ENCODE data around the gene RARB.

RARB gene

DNA sequence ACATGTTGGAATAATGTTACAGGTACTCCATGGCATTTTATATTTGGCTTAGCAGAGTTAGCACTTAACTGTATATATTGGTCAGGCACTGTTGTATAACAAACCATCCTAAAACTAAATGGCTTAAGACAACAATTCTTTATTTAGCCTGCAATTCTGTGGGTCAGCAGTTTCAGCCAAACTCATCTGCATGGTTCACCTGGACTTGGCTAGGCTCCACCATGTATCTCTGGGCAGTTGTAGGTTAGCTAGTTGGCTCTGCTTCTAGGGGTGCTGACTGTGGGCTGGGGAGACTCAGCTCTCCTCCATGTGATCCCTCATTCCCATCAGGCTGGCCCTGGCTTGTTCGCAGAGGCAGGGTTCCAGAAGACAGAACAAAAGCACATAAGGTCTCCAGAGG is 34.4 kb downstream of the RARB start:
- Histone ChIP-seq H3K27ac (replicated peaks) (no peak overlapping the region), H3K27me3 (ENCODE audit: insufficient read depth, poor library complexity, severe bottlenecking) (peaks cover 6% of the 10 kb centered on the region), H3K4me3 (replicated peaks; ENCODE audit: insufficient read depth, low read length) (no peak overlapping the region)
- no peak for TF ChIP-seq GABPA (IDR thresholded peaks at IDR 0.05; ENCODE audit: low read depth)
- no peak for TF ChIP-seq SPI1 (IDR thresholded peaks at IDR 0.05; ENCODE audit: borderline replicate concordance, low read depth)
- no peak for TF ChIP-seq POLR2AphosphoS5 (IDR thresholded peaks at IDR 0.05; ENCODE audit: low read depth)
- TF ChIP-seq CTCF (IDR thresholded peaks at IDR 0.05; ENCODE audit: insufficient read depth, low read length) = no peak
- no peak for TF ChIP-seq REST (IDR thresholded peaks at IDR 0.05; ENCODE audit: insufficient replicate concordance, low read depth)
- DNase-seq (ENCODE audit: low read depth in 1 of 2, low spot score in 1 of 2) = no peak

DNA sequence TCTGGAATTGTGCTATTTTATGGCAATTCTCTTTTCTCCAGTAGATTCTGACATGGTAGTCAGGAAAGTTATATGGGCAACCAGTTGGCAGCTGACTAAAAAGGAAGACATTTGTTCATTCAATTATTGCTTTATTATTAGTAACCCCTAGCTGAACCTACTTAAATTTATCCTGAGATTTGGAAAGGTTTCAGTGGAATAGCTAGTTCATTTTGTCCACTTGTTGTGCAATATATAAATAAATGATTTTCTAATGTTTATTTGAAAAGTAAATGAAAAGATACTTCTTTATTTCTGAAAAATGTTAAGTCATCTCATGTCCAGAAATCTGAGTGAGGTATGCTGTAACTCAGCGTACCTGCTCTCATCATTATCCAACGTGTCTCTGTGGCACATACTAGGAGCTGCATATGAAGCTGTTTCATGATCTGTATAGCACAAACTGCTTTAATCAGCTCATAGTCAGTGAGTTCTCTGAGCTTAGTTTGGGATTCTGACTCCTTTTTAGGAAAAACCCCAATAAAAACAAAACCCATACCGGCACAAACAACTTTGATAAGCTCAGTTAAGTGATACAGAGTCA is 35.9 kb downstream of the RARB start:
- no peak for DNase-seq (ENCODE audit: low read depth in 1 of 2, low spot score in 1 of 2)
- TF ChIP-seq GABPA (IDR thresholded peaks at IDR 0.05; ENCODE audit: low read depth) (no peak), CTCF (IDR thresholded peaks at IDR 0.05; ENCODE audit: insufficient read depth, low read length) (no peak), REST (IDR thresholded peaks at IDR 0.05; ENCODE audit: insufficient replicate concordance, low read depth) (no peak), SPI1 (IDR thresholded peaks at IDR 0.05; ENCODE audit: borderline replicate concordance, low read depth) (no peak), POLR2AphosphoS5 (IDR thresholded peaks at IDR 0.05; ENCODE audit: low read depth) (no peak)
- H3K4me3 ChIP-seq (replicated peaks; ENCODE audit: insufficient read depth, low read length) = no peak overlapping the region
- H3K27me3 ChIP-seq (ENCODE audit: insufficient read depth, poor library complexity, severe bottlenecking) = peaks cover 6% of the 10 kb centered on the region
- H3K27ac ChIP-seq (replicated peaks) = no peak overlapping the region

GRCh38 chr3:25465266-25465860 is 37.3 kb downstream of the RARB start:
- DNase-seq (ENCODE audit: low read depth in 1 of 2, low spot score in 1 of 2) = no peak
- peaks cover 6% of the 10 kb centered on the region for H3K27me3 ChIP-seq (ENCODE audit: insufficient read depth, poor library complexity, severe bottlenecking)
- no peak for TF ChIP-seq POLR2AphosphoS5 (IDR thresholded peaks at IDR 0.05; ENCODE audit: low read depth)
- TF ChIP-seq CTCF (IDR thresholded peaks at IDR 0.05; ENCODE audit: insufficient read depth, low read length) = no peak
- H3K27ac ChIP-seq (replicated peaks) = no peak overlapping the region
- no peak overlapping the region for H3K4me3 ChIP-seq (replicated peaks; ENCODE audit: insufficient read depth, low read length)

DNA sequence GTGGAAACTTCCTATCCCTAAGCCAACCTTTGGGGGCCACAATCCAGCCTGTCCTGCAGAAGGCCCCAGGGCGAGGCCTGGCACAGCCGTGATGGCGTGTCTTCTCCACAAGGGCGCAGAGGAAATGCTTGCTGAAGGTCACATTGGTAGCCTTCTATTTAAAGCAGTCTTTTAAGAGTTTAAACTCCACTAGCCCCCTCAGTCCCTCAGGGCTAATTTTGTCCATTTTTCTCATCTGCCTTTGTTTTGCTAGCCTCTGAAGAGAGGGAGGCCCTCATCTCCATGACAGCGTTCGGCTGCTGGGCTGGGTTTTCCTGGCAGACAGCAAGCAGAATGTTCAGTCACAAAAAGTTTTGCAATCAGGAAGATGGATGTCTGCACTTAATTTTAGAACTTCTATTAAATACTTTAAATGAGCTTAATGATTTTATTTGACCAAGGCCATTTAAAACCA is 40.8 kb downstream of the RARB start:
- TF ChIP-seq CTCF (IDR thresholded peaks at IDR 0.05; ENCODE audit: insufficient read depth, low read length) = no peak
- no peak for TF ChIP-seq POLR2AphosphoS5 (IDR thresholded peaks at IDR 0.05; ENCODE audit: low read depth)
- TF ChIP-seq GABPA (IDR thresholded peaks at IDR 0.05; ENCODE audit: low read depth) = no peak
- TF ChIP-seq SPI1 (IDR thresholded peaks at IDR 0.05; ENCODE audit: borderline replicate concordance, low read depth) = no peak
- no peak for TF ChIP-seq REST (IDR thresholded peaks at IDR 0.05; ENCODE audit: insufficient replicate concordance, low read depth)
- Histone ChIP-seq H3K4me3 (replicated peaks; ENCODE audit: insufficient read depth, low read length) (no peak overlapping the region), H3K27me3 (ENCODE audit: insufficient read depth, poor library complexity, severe bottlenecking) (peaks cover 3% of the 10 kb centered on the region), H3K27ac (replicated peaks) (no peak overlapping the region)
- DNase-seq (ENCODE audit: low read depth in 1 of 2, low spot score in 1 of 2) = no peak
